Measurements from ENCODE around the gene DENND5A.

DENND5A gene

DNA sequence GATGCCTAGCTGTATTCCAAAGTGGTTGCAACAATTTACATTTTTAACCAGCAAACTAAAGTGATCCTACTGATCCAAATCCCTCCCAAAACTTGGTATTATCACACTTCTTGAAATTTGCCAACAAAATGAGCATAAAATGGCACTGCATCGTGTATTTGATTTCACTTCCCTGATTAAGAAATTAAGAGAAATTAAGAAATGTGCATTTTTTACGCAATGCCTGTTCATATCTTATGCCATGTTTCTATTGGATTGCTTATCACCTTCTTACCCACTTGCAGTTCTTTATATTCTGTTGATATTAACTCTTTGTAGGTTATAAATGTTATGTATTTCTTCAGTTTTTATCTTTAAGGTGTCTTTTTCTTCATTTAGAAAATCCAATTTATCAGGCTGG lies 80.6 kb downstream of the DENND5A start:
- Histone ChIP-seq H3K27me3 (ENCODE audit: insufficient read depth, low read length, poor library complexity) (peaks cover 3% of the 10 kb centered on the region), H3K9ac (ENCODE audit: low read depth, low read length) (no peak overlapping the region), H3K36me3 (ENCODE audit: insufficient read depth, low read length) (no peaks in the 10 kb centered on the region), H3K27ac (ENCODE audit: low read length) (no peak overlapping the region), H3K9me3 (ENCODE audit: insufficient read depth, low read length, severe bottlenecking) (no peaks in the 10 kb centered on the region), H3K4me3 (ENCODE audit: low read depth in 1 of 2, low read length in 2 of 2) (no peak overlapping the region), H4K20me1 (ENCODE audit: insufficient read depth, low read length) (no peaks in the 10 kb centered on the region), H3K4me2 (ENCODE audit: insufficient read depth, low read length) (no peak overlapping the region), H2AFZ (ENCODE audit: low read depth, low read length) (no peak overlapping the region), H3K4me1 (ENCODE audit: insufficient read depth, low read length) (no peaks in the 10 kb centered on the region), H3K79me2 (ENCODE audit: insufficient read depth, low read length) (no peaks in the 10 kb centered on the region)
- no peak for TF ChIP-seq EZH2 (IDR thresholded peaks at IDR 0.05; ENCODE audit: borderline replicate concordance, low read depth, low read length, severe bottlenecking)
- TF ChIP-seq, protein P1, sequence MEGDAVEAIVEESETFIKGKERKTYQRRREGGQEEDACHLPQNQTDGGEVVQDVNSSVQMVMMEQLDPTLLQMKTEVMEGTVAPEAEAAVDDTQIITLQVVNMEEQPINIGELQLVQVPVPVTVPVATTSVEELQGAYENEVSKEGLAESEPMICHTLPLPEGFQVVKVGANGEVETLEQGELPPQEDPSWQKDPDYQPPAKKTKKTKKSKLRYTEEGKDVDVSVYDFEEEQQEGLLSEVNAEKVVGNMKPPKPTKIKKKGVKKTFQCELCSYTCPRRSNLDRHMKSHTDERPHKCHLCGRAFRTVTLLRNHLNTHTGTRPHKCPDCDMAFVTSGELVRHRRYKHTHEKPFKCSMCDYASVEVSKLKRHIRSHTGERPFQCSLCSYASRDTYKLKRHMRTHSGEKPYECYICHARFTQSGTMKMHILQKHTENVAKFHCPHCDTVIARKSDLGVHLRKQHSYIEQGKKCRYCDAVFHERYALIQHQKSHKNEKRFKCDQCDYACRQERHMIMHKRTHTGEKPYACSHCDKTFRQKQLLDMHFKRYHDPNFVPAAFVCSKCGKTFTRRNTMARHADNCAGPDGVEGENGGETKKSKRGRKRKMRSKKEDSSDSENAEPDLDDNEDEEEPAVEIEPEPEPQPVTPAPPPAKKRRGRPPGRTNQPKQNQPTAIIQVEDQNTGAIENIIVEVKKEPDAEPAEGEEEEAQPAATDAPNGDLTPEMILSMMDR (IDR thresholded peaks at IDR 0.05; ENCODE audit: borderline replicate concordance, extremely low read depth, low read length, poor library complexity, severe bottlenecking), result no peak
- no peak for ATAC-seq (ENCODE audit: insufficient read depth, low read depth)
- no peak for DNase-seq

DNA sequence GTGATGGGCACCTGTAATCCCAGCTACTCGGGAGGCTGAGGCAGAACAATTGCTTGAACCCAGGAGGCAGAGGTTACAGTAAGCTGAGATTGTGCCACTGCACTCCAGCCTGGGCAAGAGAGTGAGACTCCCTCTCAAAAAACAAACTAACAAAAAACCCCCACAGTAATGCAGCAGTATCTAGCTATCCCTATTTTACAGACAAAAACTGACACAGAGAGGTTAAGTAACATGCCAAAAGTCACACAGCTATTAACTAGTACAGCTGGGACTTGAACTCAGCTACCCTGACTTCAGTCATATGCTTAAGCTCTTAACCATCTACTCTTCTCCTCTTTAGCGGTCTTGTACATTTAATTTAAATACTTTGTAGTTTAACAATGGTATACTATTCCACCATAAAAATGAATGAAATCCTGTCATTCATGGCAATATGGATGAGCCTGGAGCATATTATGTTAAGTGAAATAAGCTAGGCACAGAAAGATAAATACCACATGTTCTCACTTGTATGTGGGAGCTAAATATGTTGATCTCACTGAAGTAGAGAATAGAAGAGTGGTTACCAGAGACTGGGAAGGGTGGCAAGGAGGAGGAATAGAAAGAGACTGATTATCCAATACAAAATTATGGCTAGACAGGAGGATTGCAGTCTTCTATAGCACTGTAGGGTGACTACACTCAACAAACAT lies 82.8 kb downstream of the DENND5A start:
- DNase-seq (no peak), ATAC-seq (ENCODE audit: insufficient read depth, low read depth) (no peak)
- peaks cover 3% of the 10 kb centered on the region for H3K27me3 ChIP-seq (ENCODE audit: insufficient read depth, low read length, poor library complexity)
- no peak overlapping the region for H2AFZ ChIP-seq (ENCODE audit: low read depth, low read length)
- H3K9me3 ChIP-seq (ENCODE audit: insufficient read depth, low read length, severe bottlenecking), result no peaks in the 10 kb centered on the region
- TF ChIP-seq, protein P1 (IDR thresholded peaks at IDR 0.05; ENCODE audit: borderline replicate concordance, extremely low read depth, low read length, poor library complexity, severe bottlenecking), result no peak
- TF ChIP-seq EZH2 (IDR thresholded peaks at IDR 0.05; ENCODE audit: borderline replicate concordance, low read depth, low read length, severe bottlenecking), result no peak
- H3K36me3 ChIP-seq (ENCODE audit: insufficient read depth, low read length), result no peaks in the 10 kb centered on the region
- no peak overlapping the region for H3K27ac ChIP-seq (ENCODE audit: low read length)
- no peaks in the 10 kb centered on the region for H3K79me2 ChIP-seq (ENCODE audit: insufficient read depth, low read length)
- H3K4me1 ChIP-seq (ENCODE audit: insufficient read depth, low read length), result no peaks in the 10 kb centered on the region
- H4K20me1 ChIP-seq (ENCODE audit: insufficient read depth, low read length), result no peaks in the 10 kb centered on the region
- no peak overlapping the region for H3K4me3 ChIP-seq (ENCODE audit: low read depth in 1 of 2, low read length in 2 of 2)
- no peak overlapping the region for H3K9ac ChIP-seq (ENCODE audit: low read depth, low read length)
- H3K4me2 ChIP-seq (ENCODE audit: insufficient read depth, low read length), result no peak overlapping the region

DNA sequence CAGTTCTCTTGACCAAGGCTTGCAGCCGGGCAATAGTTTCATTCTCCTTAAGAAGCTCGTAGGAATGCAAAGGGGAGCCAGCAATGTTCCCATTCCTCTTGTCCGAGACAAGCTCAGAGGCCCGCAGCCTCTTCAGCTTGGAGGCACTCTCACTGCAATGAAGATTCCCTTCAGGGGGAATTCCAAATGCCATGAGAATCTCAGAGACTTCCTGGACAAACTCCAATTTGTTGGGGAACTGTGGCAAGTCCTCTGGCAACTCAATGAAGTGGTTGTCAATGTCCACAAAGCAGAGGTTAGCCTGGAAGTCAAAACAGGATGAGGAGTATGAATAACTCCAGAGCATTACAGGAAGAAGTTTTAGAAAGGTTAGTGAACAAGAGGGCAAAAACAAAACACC lies 84.4 kb downstream of the DENND5A start:
- no peak overlapping the region for H3K9ac ChIP-seq (ENCODE audit: low read depth, low read length)
- no peak for TF ChIP-seq EZH2 (IDR thresholded peaks at IDR 0.05; ENCODE audit: borderline replicate concordance, low read depth, low read length, severe bottlenecking)
- TF ChIP-seq, protein P1 (IDR thresholded peaks at IDR 0.05; ENCODE audit: borderline replicate concordance, extremely low read depth, low read length, poor library complexity, severe bottlenecking), result no peak
- no peaks in the 10 kb centered on the region for H3K79me2 ChIP-seq (ENCODE audit: insufficient read depth, low read length)
- H3K4me2 ChIP-seq (ENCODE audit: insufficient read depth, low read length), result no peak overlapping the region
- no peak for DNase-seq
- no peak overlapping the region for H3K27ac ChIP-seq (ENCODE audit: low read length)
- peaks cover 3% of the 10 kb centered on the region for H3K27me3 ChIP-seq (ENCODE audit: insufficient read depth, low read length, poor library complexity)
- no peak overlapping the region for H2AFZ ChIP-seq (ENCODE audit: low read depth, low read length)
- no peaks in the 10 kb centered on the region for H3K36me3 ChIP-seq (ENCODE audit: insufficient read depth, low read length)
- no peaks in the 10 kb centered on the region for H3K9me3 ChIP-seq (ENCODE audit: insufficient read depth, low read length, severe bottlenecking)
- H3K4me3 ChIP-seq (ENCODE audit: low read depth in 1 of 2, low read length in 2 of 2), result no peak overlapping the region
- H4K20me1 ChIP-seq (ENCODE audit: insufficient read depth, low read length), result no peaks in the 10 kb centered on the region
- ATAC-seq (ENCODE audit: insufficient read depth, low read depth), result no peak
- no peaks in the 10 kb centered on the region for H3K4me1 ChIP-seq (ENCODE audit: insufficient read depth, low read length)
